ENCODE results near the gene SMAP2. TPM values are rescaled to one million over a fixed set of nuclear protein-coding genes. Genes with fewer than 3 reads are reported as not detected.
"Not testable (repeated sequence)": the region's sequence is repeated elsewhere in the genome, so short reads cannot be mapped to it uniquely, and the experiment has no call there.

SMAP2 gene
- polyA plus RNA-seq, 3 donors from 2014 or later, result 166 to 280 (median 170) TPM

DNA sequence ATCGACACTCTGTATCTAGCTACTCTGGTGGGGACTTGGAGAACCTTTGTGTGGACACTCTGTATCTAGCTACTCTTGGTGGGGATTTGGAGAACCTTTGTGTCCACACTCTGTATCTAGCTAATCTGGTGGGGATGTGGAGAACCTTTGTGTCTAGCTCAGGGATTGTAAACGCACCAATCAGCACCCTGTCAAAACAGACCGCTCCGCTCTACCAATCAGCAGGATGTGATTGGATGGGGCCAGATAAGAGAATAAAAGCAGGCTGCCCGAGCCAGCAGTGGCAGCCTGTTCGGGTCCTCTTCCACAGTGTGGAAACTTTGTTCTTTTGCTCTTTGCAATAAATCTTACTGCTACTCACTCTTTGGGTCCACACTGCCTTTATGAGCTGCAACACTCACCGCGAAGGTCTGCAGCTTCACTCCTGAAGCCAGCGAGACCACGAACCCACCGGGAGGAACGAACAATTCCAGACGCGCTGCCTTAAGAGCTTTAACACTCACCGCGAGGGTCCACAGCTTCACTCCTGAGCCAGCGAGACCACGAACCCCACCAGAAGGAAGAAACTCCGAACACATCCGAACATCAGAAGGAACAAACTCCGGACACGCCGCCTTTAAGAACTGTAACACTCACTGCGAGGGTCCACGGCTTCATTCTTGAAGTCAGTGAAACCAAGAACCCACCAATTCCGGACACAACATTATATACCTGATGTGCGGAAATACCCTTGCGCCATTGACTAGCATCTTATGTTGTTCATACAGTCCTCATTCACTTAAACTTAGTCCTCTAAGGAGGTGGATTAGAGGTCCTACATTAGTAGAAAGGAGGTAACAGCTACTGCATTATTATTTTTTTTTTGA lies 15.2 kb downstream of the SMAP2 start:
- H3K9me3 Mint-ChIP-seq, DNase-seq: not testable (repeated sequence)
- peaks cover 3 to 22% (median 15%) of the 10 kb centered on the region in 3 donors for H3K27me3 Mint-ChIP-seq (ENCODE audit: low read depth in 3 of 3)
- H3K27ac Mint-ChIP-seq, result peak overlapping the region; percentile 92 to 98 (median 96)
- peak overlapping the region; percentile 73 to 85 (median 80) for H3K4me3 Mint-ChIP-seq
- H3K4me1 Mint-ChIP-seq, result peaks cover 93 to 94% of the 10 kb centered on the region in 2 donors
- peaks cover 0 to 12% (median 3%) of the 10 kb centered on the region in 3 donors for H3K36me3 Mint-ChIP-seq

DNA sequence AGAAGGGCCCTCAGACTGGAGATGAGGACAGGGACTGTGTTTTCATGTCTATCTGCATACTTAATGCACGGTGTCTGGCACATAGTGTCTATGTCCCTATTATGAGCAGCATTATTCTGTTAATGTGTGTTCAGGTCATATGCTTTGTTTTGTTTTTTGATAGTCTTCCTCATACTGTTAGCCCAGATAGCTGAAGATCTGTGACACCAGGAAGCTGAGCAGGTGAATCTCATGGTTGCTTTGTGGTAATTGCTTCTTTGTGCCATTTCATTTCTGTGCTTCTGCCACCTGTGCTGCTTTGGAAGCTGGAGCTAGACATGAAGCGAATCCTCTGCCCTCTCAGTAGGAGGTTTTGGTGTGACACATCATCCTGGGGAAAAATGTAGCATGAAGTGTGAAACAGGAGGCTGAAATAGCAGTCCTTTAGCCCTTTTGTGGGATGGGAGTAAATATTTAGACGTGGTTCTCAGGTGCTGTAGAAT lies 15.8 kb downstream of the SMAP2 start:
- Mint-ChIP-seq H3K4me1 (peaks cover 93 to 94% of the 10 kb centered on the region in 2 donors), H3K27me3 (ENCODE audit: low read depth in 3 of 3) (peaks cover 3 to 21% (median 15%) of the 10 kb centered on the region in 3 donors), H3K4me3 (peak overlapping the region; percentile 73 to 85 (median 80)), H3K36me3 (peaks cover 0 to 12% (median 3%) of the 10 kb centered on the region in 3 donors), H3K27ac (peak overlapping the region; percentile 92 to 98 (median 96)), H3K9me3 (no peaks in the 10 kb centered on the region)
- DNase-seq, result no peak

DNA sequence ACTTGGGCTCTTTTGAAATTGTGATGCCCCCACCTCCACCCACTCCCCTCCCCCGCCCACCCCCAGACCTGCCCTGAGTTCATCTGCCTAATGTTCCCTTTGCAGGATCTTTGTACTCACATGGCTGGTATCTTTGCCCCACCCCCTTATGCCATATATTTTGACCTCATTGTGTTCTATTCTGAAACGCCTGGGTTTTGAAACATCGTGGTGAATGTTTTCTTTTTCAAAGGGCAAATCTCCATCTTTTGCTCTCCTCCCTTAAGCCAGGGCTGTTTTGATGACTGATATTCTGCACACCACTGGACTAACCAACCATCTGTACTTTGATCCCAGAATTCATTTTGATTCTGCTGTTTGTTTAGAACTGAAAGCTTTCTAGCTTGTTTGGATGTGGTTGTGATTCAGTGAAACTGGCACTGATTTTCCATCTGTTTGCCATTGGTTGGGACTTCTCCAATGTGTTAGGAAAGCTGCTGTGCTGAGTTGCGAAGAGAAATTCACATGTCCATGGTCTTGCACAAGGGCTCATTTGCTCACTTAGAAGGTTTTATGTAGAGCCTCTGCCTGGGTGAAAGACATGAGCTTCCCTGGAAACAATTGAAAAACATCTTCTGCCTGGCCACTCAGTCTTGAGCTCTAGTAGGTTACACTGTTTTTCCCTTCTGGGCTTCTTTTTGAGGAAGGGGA lies 16.5 kb downstream of the SMAP2 start:
- peaks cover 93 to 94% of the 10 kb centered on the region in 2 donors for H3K4me1 Mint-ChIP-seq
- no peaks in the 10 kb centered on the region for H3K9me3 Mint-ChIP-seq
- peak overlapping the region; percentile 62 to 85 (median 80) for H3K4me3 Mint-ChIP-seq
- no peak for DNase-seq
- H3K27me3 Mint-ChIP-seq (ENCODE audit: low read depth in 3 of 3), result peaks cover 3 to 19% (median 15%) of the 10 kb centered on the region in 3 donors
- peaks cover 0 to 12% (median 3%) of the 10 kb centered on the region in 3 donors for H3K36me3 Mint-ChIP-seq
- peak overlapping the region; percentile 79 to 98 (median 92) for H3K27ac Mint-ChIP-seq

GRCh38 chr1:40390857-40391256 lies 17.3 kb downstream of the SMAP2 start:
- H3K9me3 Mint-ChIP-seq, result no peaks in the 10 kb centered on the region

DNA sequence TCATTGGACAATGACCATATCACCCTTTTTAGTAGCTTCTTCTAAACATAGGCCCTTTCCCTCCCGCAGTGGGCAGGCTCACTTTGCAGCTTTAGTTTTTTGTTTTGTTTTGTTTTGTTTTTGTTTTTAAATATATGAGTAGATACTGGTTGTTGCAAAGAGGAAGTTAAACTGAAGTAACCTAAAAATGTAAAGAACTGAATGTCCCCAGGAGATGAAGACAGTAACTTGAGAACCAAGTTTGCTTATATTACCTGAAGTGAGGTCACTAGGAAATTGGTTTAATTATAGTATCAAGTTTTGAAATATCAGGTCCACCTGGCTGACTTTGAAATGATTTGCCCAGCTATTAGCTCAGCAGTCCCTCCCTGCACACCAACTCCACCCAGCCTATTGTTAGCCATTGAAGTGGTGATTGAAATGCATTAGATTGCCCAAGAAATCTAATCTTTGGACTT lies 18.2 kb downstream of the SMAP2 start:
- Mint-ChIP-seq H3K4me3 (peak overlapping the region in 4 of 5 donors; percentile 14 to 43 (median 27)), H3K4me1 (peaks cover 93 to 94% of the 10 kb centered on the region in 2 donors), H3K9me3 (no peaks in the 10 kb centered on the region), H3K27me3 (ENCODE audit: low read depth in 3 of 3) (peaks cover 0 to 11% (median 6%) of the 10 kb centered on the region in 3 donors), H3K27ac (peak overlapping the region; percentile 69 to 97 (median 92)), H3K36me3 (peaks cover 0 to 12% (median 0%) of the 10 kb centered on the region in 3 donors)
- DNase-seq, result no peak

More at GRCh38 chr1:40390857-40391256, 17.3 kb downstream of the SMAP2 start:
- no peak for DNase-seq
- Mint-ChIP-seq H3K4me3 (peak overlapping the region in 2 of 5 donors; percentile 6 to 67), H3K27me3 (ENCODE audit: low read depth in 3 of 3) (peaks cover 3 to 17% (median 7%) of the 10 kb centered on the region in 3 donors), H3K36me3 (peaks cover 0 to 12% (median 3%) of the 10 kb centered on the region in 3 donors), H3K27ac (peak overlapping the region; percentile 79 to 98 (median 92)), H3K4me1 (peaks cover 93 to 94% of the 10 kb centered on the region in 2 donors)

- H3K9me3 Mint-ChIP-seq, result no peaks in the 10 kb centered on the region
- H3K4me1 Mint-ChIP-seq, result peaks cover 93 to 94% of the 10 kb centered on the region in 2 donors
- H3K36me3 Mint-ChIP-seq, result peaks cover 0 to 12% (median 0%) of the 10 kb centered on the region in 3 donors
- DNase-seq, result no peak
- peaks cover 0 to 6% (median 6%) of the 10 kb centered on the region in 3 donors for H3K27me3 Mint-ChIP-seq (ENCODE audit: low read depth in 3 of 3)
- peak overlapping the region; percentile 22 to 97 (median 85) for H3K27ac Mint-ChIP-seq
- peak overlapping the region in 1 of 5 donors; percentile 5 for H3K4me3 Mint-ChIP-seq
Measured at GRCh38 chr1:40392221-40392620, 18.7 kb downstream of the SMAP2 start.

DNA sequence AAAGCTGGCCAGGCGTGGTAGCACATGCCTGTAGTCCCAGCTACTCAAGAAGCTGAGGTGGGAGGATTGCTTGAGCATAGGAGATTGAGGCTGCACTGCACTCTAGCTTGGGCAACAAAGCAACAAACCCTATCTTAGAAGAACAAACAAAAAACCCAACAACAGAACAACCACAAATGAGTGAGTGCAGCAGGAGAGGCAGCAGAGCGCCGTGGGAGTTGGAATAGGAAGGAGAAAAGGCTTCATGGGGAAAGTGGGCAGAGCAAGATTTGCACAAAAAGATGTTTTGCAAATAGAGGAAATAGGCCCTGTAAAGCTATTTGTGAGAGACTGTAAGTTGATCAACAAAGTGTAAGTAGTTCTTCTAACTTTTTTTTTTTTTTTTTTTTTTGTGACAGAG lies 19.6 kb downstream of the SMAP2 start:
- peaks cover 0 to 6% (median 3%) of the 10 kb centered on the region in 3 donors for H3K27me3 Mint-ChIP-seq (ENCODE audit: low read depth in 3 of 3)
- peaks cover 0 to 12% (median 0%) of the 10 kb centered on the region in 3 donors for H3K36me3 Mint-ChIP-seq
- peak overlapping the region in 2 of 5 donors; percentile 4 to 30 for H3K4me3 Mint-ChIP-seq
- DNase-seq, result no peak
- no peaks in the 10 kb centered on the region for H3K9me3 Mint-ChIP-seq
- peak overlapping the region; percentile 26 to 97 (median 80) for H3K27ac Mint-ChIP-seq
- peaks cover 96 to 98% of the 10 kb centered on the region in 2 donors for H3K4me1 Mint-ChIP-seq

DNA sequence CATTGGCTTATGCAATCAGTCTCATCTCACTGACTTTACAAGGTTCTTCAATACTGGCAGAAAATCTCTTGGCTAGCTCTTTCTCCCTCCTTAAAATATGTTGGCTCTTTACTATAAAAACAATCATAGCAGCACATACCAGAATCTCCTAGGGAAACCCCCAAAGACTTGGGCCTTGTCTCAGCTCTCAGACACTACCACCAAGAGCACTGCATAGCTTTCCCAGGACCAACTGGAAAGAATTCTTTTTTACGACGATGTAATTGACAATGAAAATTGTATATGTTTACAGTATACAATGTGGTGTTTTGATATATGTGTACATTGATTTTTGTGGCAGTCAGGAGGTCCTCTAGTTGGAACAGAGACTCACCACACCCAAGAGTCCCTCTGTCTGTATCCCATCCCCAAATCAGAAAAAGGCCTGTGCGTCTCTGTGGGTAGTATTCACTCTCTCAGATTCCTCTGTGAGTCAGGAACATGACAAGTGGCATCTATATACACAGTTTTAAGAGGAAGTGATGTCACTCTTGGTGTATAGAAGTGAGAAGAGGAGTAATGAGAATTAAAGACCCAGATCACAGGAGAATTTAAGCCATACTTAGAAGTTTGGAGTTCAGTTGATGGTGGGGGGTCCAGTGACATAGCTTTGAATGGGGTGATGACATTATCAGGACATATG lies 21.1 kb downstream of the SMAP2 start:
- peak; percentile 34 to 59 (median 50) for DNase-seq
- Mint-ChIP-seq H3K27me3 (ENCODE audit: low read depth in 3 of 3) (no peaks in the 10 kb centered on the region), H3K9me3 (no peaks in the 10 kb centered on the region), H3K4me3 (peak overlapping the region in 4 of 5 donors; percentile 28 to 71 (median 56)), H3K27ac (peak overlapping the region; percentile 89 to 98 (median 97)), H3K36me3 (no peaks in the 10 kb centered on the region), H3K4me1 (peaks cover 89 to 95% of the 10 kb centered on the region in 2 donors)

- DNase-seq, result no peak
- Mint-ChIP-seq H3K36me3 (no peaks in the 10 kb centered on the region), H3K27me3 (ENCODE audit: low read depth in 3 of 3) (no peaks in the 10 kb centered on the region), H3K9me3 (no peaks in the 10 kb centered on the region), H3K4me1 (peaks cover 89 to 95% of the 10 kb centered on the region in 2 donors), H3K4me3 (peak overlapping the region in 4 of 5 donors; percentile 28 to 71 (median 56)), H3K27ac (peak overlapping the region; percentile 89 to 98 (median 97))
Measured at GRCh38 chr1:40395190-40396175, 22.0 kb downstream of the SMAP2 start.

GRCh38 chr1:40396420-40396819 lies 22.9 kb downstream of the SMAP2 start:
- Mint-ChIP-seq H3K4me1 (peaks cover 84 to 95% of the 10 kb centered on the region in 2 donors), H3K4me3 (no peak overlapping the region), H3K27me3 (ENCODE audit: low read depth in 3 of 3) (no peaks in the 10 kb centered on the region), H3K9me3 (no peaks in the 10 kb centered on the region), H3K27ac (peak overlapping the region; percentile 89 to 98 (median 97)), H3K36me3 (no peaks in the 10 kb centered on the region)
- DNase-seq, result no peak

DNA sequence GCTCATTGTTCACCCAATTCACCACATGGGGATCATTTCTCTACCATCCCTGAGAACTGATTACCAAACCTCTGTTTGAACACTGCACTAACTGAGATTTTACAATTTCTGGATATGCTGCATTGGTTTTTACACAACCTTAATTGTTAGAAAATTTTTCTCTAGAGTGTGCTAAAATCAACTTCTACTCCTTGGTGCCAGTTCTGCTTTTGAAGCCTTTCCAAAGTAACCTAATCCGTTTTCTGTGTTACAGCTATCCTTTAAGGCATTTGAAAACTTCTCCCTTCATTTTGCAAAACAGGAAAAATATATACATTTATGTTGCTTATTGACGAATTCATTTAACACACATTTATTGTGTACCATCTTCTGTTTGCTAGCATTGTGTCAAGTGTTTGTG lies 23.7 kb downstream of the SMAP2 start:
- H3K36me3 Mint-ChIP-seq, result no peaks in the 10 kb centered on the region
- no peaks in the 10 kb centered on the region for H3K9me3 Mint-ChIP-seq
- no peaks in the 10 kb centered on the region for H3K27me3 Mint-ChIP-seq (ENCODE audit: low read depth in 3 of 3)
- H3K27ac Mint-ChIP-seq, result peak overlapping the region; percentile 11 to 97 (median 96)
- peaks cover 83 to 95% of the 10 kb centered on the region in 2 donors for H3K4me1 Mint-ChIP-seq
- no peak for DNase-seq
- no peak overlapping the region for H3K4me3 Mint-ChIP-seq
